CD14-positive monocyte (primary cell): ENCODE measurements around the gene SLC22A4. TPM values are rescaled to one million over a fixed set of nuclear protein-coding genes. Genes with fewer than 3 reads are reported as not detected.

Experiments
- DNase-seq, 3 donors: peaks; one replicate each; pipeline ENCODE4 v3.0.0-alpha.2; 2011 to 2022
- H2AFZ ChIP-seq: 2 replicates; pipeline ENCODE4 v1.6.0; 2012; ENCODE audit warnings: mild to moderate bottlenecking, low read depth, low read length, inconsistent platforms; ENCODE audit not compliant: insufficient read depth, poor library complexity, severe bottlenecking
- H3K27ac ChIP-seq, 2 donors: 1 replicate in 1 of 2; 2 replicates in 1 of 2; pipeline ENCODE4 v1.5.1; 2012 to 2013; ENCODE audit warnings: low read length in 2 of 2, control low read depth in 1 of 2, inconsistent platforms in 1 of 2, low read depth in 1 of 2, mild to moderate bottlenecking in 1 of 2
- H3K27me3 ChIP-seq, 2 donors: one replicate each; pipeline versions ENCODE4 v1.6.0 to v1.6.1; 2011 to 2013; ENCODE audit warnings: low read length in 2 of 2; ENCODE audit not compliant: control insufficient read depth in 2 of 2, insufficient read depth in 2 of 2
- H3K36me3 ChIP-seq, 2 donors: replicated peaks in 1 of 2; 1 replicate in 1 of 2; 2 replicates in 1 of 2; pipeline versions ENCODE4 v1.5.1 to v1.6.1; 2012 to 2013; ENCODE audit warnings: low read length in 2 of 2, control low read depth in 1 of 2, inconsistent platforms in 1 of 2, mild to moderate bottlenecking in 1 of 2; ENCODE audit not compliant: insufficient read depth in 2 of 2, control insufficient read depth in 1 of 2
- H3K4me1 ChIP-seq, 2 donors: 1 replicate in 1 of 2; 2 replicates in 1 of 2; pipeline versions ENCODE4 v1.5.1 to v1.6.1; 2012 to 2013; ENCODE audit warnings: low read length in 2 of 2, control low read depth in 1 of 2, inconsistent platforms in 1 of 2, mild to moderate bottlenecking in 1 of 2, moderate library complexity in 1 of 2; ENCODE audit not compliant: insufficient read depth in 2 of 2, control insufficient read depth in 1 of 2
- H3K4me2 ChIP-seq: replicated peaks from 2 replicates; pipeline ENCODE3; 2012; ENCODE audit warnings: low read length, moderate library complexity, mild to moderate bottlenecking; ENCODE audit not compliant: poor library complexity, severe bottlenecking; ENCODE audit errors: extremely low read depth
- H3K4me3 ChIP-seq, 3 experiments: fragments of 200-600 bp in 1 of 3; sonication (generic) in 1 of 3; replicated peaks in 1 of 3; 1 replicate in 2 of 3; 2 replicates in 1 of 3; pipeline ENCODE4 v1.5.1; 2011 to 2013; ENCODE audit warnings: low read length in 3 of 3, mild to moderate bottlenecking in 3 of 3, control low read depth in 2 of 3, low read depth in 2 of 3, inconsistent platforms in 1 of 3, moderate library complexity in 1 of 3
- H3K79me2 ChIP-seq: 2 replicates; pipeline ENCODE4 v1.6.0; 2012; ENCODE audit warnings: mild to moderate bottlenecking, control low read depth, inconsistent platforms, low read length, moderate library complexity; ENCODE audit not compliant: insufficient read depth
- H3K9ac ChIP-seq: 2 replicates; pipeline ENCODE4 v1.6.0; 2017; ENCODE audit warnings: low read length, mild to moderate bottlenecking; ENCODE audit not compliant: insufficient read depth, poor library complexity, severe bottlenecking
- H3K9me3 ChIP-seq, 2 donors: replicated peaks in 1 of 2; 1 replicate in 1 of 2; 2 replicates in 1 of 2; pipeline versions ENCODE4 v1.5.1 to v1.6.1; 2012 to 2013; ENCODE audit warnings: low read length in 2 of 2, control low read depth in 1 of 2; ENCODE audit not compliant: control insufficient read depth in 1 of 2, insufficient read depth in 1 of 2
- H4K20me1 ChIP-seq: 2 replicates; pipeline ENCODE4 v1.6.0; 2012; ENCODE audit warnings: mild to moderate bottlenecking, low read length, control low read depth, moderate library complexity; ENCODE audit not compliant: insufficient read depth
- H3K27ac Mint-ChIP-seq, 7 donors: one replicate each; pipeline ENCODE4 v1.8.0; 2020; ENCODE audit warnings: mild to moderate bottlenecking in 7 of 7, mixed read lengths in 7 of 7, moderate library complexity in 6 of 7, inconsistent platforms in 2 of 7
- H3K27me3 Mint-ChIP-seq, 3 donors: one replicate each; pipeline ENCODE4 v1.8.0; 2021 to 2022; ENCODE audit warnings: low read depth in 3 of 3, mild to moderate bottlenecking in 3 of 3, mixed read lengths in 3 of 3, moderate library complexity in 3 of 3, inconsistent platforms in 1 of 3
- H3K36me3 Mint-ChIP-seq, 2 donors: one replicate each; pipeline ENCODE4 v1.8.0; 2020; ENCODE audit warnings: mixed read lengths in 2 of 2, inconsistent platforms in 1 of 2, mild to moderate bottlenecking in 1 of 2
- H3K4me1 Mint-ChIP-seq: one replicate; pipeline ENCODE4 v1.8.0; 2020; ENCODE audit warnings: mild to moderate bottlenecking, mixed read lengths
- H3K4me3 Mint-ChIP-seq, 2 donors: one replicate each; pipeline ENCODE4 v1.8.0; 2020; ENCODE audit warnings: mild to moderate bottlenecking in 2 of 2, mixed read lengths in 2 of 2, moderate library complexity in 1 of 2
- H3K9me3 Mint-ChIP-seq, 7 donors: one replicate each; pipeline ENCODE4 v1.8.0; 2020 to 2022; ENCODE audit warnings: mixed read lengths in 7 of 7, mild to moderate bottlenecking in 6 of 7, moderate library complexity in 6 of 7, inconsistent platforms in 2 of 7
- WGBS: methylation state at CpG from one replicate; pipeline ENCODE4 v1.1.5; 2013; ENCODE audit warnings: missing lambda C conversion rate; ENCODE audit not compliant: insufficient coverage; 5-methylcytosine and 5-hydroxymethylcytosine counted together
- intact Hi-C, 2 donors: fragments of 100-400 bp; cut with micrococcal nuclease; formaldehyde crosslinking; loops; one replicate each; pipeline versions ENCODE4 v1.15.0 to v1.15.1; 2023
- polyA plus RNA-seq, 3 donors: library from polyadenylated mRNA; depleted of rRNA in 1 of 3; unstranded in 2 of 3; stranded (reverse) in 1 of 3; fragments of 300-500 nt in 2 of 3; fragments of >200 nt in 1 of 3; fragmentation: Illumina TruSeq in 2 of 3; gene quantifications; 1 replicate in 2 of 3; 2 replicates in 1 of 3; pipeline ENCODE4 v1.2.3, GENCODE V29; 2012 to 2021
- TF ChIP-seq, protein P1 (sequence below): fragments of 200-600 bp; IDR thresholded peaks from one replicate; pipeline ENCODE4 v1.8.0; 2022; ENCODE audit warnings: antibody characterized with exemption, mild to moderate bottlenecking

The SLC22A4 gene
- polyA plus RNA-seq, 3 donors: 7.2 to 13.0 (median 12.2) TPM

- peak overlapping the region; percentile 96 to 98 for H3K27ac ChIP-seq
- H3K4me2 ChIP-seq: peak overlapping the region; percentile 81
- H3K9ac ChIP-seq: peak overlapping the region; percentile 27
- intact Hi-C loops: loop anchor here (5.0 to 10.0 kb wide), 3 partner anchors 65 to 567 kb away; partner anchors contain the start of genes GDF9 (in 1 of the 2), IRF1 (in 1 of the 2) and UQCRQ (in 1 of the 2)
- no peaks in the 10 kb centered on the region for H3K27me3 Mint-ChIP-seq
- H3K79me2 ChIP-seq: peaks cover 99% of the 10 kb centered on the region
- H3K4me3 Mint-ChIP-seq: peak overlapping the region; percentile 96 to 98
- peak overlapping the region; percentile 99 to 100 (median 99) for H3K27ac Mint-ChIP-seq
- H3K36me3 Mint-ChIP-seq: peaks cover 11 to 13% of the 10 kb centered on the region in 2 donors
- H3K36me3 ChIP-seq: no peaks in the 10 kb centered on the region
- DNase-seq: no peak
- no peak overlapping the region for H2AFZ ChIP-seq
- 78% methylated on average over 1 of the region's 4 CpGs for WGBS
- H3K9me3 Mint-ChIP-seq: peaks cover 0 to 4% (median 2%) of the 10 kb centered on the region in 7 donors
- H3K4me3 ChIP-seq: peak overlapping the region in 1 of 3 experiments; percentile 88
- no peaks in the 10 kb centered on the region for H3K9me3 ChIP-seq
- peaks cover 69% of the 10 kb centered on the region for H3K4me1 Mint-ChIP-seq
- H4K20me1 ChIP-seq: peaks cover 63% of the 10 kb centered on the region
- H3K4me1 ChIP-seq: peaks cover 70 to 83% of the 10 kb centered on the region in 2 donors
- H3K27me3 ChIP-seq: no peaks in the 10 kb centered on the region
- TF ChIP-seq, protein P1, sequence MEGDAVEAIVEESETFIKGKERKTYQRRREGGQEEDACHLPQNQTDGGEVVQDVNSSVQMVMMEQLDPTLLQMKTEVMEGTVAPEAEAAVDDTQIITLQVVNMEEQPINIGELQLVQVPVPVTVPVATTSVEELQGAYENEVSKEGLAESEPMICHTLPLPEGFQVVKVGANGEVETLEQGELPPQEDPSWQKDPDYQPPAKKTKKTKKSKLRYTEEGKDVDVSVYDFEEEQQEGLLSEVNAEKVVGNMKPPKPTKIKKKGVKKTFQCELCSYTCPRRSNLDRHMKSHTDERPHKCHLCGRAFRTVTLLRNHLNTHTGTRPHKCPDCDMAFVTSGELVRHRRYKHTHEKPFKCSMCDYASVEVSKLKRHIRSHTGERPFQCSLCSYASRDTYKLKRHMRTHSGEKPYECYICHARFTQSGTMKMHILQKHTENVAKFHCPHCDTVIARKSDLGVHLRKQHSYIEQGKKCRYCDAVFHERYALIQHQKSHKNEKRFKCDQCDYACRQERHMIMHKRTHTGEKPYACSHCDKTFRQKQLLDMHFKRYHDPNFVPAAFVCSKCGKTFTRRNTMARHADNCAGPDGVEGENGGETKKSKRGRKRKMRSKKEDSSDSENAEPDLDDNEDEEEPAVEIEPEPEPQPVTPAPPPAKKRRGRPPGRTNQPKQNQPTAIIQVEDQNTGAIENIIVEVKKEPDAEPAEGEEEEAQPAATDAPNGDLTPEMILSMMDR: no peak
Observed at GRCh38 chr5:132297211-132297940, 3.2 kb downstream of the SLC22A4 start.

GRCh38 chr5:132298298-132299212, 4.4 kb downstream of the SLC22A4 start:
- Histone ChIP-seq H3K4me2 (peak overlapping the region; percentile 81), H3K27ac (peak overlapping the region; percentile 92 to 98), H4K20me1 (peaks cover 70% of the 10 kb centered on the region), H3K4me1 (peaks cover 64 to 76% of the 10 kb centered on the region in 2 donors), H3K79me2 (peaks cover 99% of the 10 kb centered on the region), H2AFZ (peak overlapping the region; percentile 30), H3K9ac (peak overlapping the region; percentile 27), H3K27me3 (no peaks in the 10 kb centered on the region), H3K9me3 (no peaks in the 10 kb centered on the region), H3K4me3 (peak overlapping the region; percentile 25 to 88 (median 26)), H3K36me3 (peaks cover 0 to 11% of the 10 kb centered on the region in 2 donors)
- peak overlapping the region; percentile 76 to 86 for H3K4me3 Mint-ChIP-seq
- no peaks in the 10 kb centered on the region for H3K27me3 Mint-ChIP-seq
- WGBS: 55% methylated on average over 3 of the region's 6 CpGs
- TF ChIP-seq, protein P1: no peak
- peaks cover under 1 to 7% (median 2%) of the 10 kb centered on the region in 7 donors for H3K9me3 Mint-ChIP-seq
- intact Hi-C loops: loop anchor here (5.0 to 10.0 kb wide), 3 partner anchors 64 to 566 kb away; partner anchors contain the start of genes GDF9 (in 1 of the 2), IRF1 (in 1 of the 2) and UQCRQ (in 1 of the 2)
- H3K27ac Mint-ChIP-seq: peak overlapping the region; percentile 99 to 100 (median 99)
- DNase-seq: peak; percentile 69 to 86 (median 79)
- H3K36me3 Mint-ChIP-seq: peaks cover 21 to 25% of the 10 kb centered on the region in 2 donors
- peaks cover 68% of the 10 kb centered on the region for H3K4me1 Mint-ChIP-seq
